GM21619 (cell line): ENCODE measurements around the gene FRAT1.

Experiments
- ATAC-seq: cut with Tn5 transposase; IDR thresholded peaks from one replicate; pipeline ENCODE4 v1.9.1; 2021; ENCODE audit not compliant: unreplicated experiment

The FRAT1 gene

GRCh38 chr10:97307866-97308780 is 10.9 kb upstream of the FRAT1 start:
- no peak for ATAC-seq

- ATAC-seq: no peak
Measured at GRCh38 chr10:97311111-97311626, 7.9 kb upstream of the FRAT1 start.

GRCh38 chr10:97312897-97313296 is 6.2 kb upstream of the FRAT1 start:
- ATAC-seq: no peak

- ATAC-seq: no peak
Measured at GRCh38 chr10:97314671-97315070, 4.4 kb upstream of the FRAT1 start.

DNA sequence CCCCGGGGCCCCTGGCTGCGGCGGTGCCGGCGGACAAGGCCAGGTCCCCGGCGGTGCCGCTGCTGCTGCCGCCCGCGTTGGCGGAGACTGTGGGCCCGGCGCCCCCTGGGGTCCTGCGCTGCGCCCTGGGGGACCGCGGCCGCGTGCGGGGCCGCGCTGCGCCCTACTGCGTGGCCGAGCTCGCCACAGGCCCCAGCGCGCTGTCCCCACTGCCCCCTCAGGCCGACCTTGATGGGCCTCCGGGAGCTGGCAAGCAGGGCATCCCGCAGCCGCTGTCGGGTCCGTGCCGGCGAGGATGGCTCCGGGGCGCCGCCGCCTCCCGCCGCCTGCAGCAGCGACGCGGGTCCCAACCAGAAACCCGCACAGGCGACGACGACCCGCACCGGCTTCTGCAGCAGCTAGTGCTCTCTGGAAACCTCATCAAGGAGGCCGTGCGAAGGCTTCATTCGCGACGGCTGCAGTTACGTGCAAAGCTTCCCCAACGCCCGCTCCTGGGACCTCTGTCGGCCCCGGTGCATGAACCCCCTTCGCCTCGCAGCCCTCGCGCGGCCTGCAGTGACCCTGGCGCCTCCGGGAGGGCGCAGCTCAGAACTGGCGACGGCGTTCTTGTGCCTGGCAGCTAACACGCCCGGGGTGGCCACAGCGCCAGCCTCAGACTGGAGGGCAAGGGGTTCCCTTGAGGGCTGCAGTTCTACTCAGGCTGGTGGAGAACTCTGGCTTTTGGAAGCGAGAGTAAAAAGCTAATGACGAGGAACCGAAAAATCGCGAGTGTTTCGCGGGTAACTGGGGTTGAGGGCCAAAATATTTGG is 804 bp downstream of the FRAT1 start:
- ATAC-seq: peak; percentile 35

DNA sequence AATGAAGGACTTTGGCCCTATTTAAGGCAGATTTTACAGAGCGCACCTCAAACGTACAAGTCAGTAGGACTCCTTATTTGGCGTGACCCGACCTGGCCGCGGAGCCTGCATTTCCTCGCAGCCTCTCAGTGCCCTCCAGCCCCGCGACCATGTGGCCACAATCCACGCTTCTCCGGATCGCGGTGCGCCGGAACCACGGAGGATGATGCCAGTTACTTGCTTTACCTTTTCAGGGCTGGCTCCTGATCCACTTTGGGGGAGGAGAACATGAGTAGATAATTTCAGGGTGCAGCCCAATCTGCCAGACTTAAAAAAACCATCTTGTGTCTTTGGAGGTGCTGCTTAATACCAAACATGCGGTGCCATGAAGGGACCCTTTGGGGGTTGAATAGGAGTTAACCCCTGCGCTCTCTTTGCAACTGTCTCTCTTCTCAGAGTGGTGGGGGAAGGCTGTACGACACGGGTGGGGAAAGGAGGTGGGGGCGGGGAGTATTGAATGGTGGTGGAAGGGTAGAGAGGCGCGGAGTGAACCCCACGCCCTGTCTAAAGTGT is 1.5 kb downstream of the FRAT1 start:
- no peak for ATAC-seq

- ATAC-seq: no peak
Measured at GRCh38 chr10:97321032-97321803, 2.1 kb downstream of the FRAT1 start.

- ATAC-seq: no peak
Measured at GRCh38 chr10:97321804-97322190, 2.7 kb downstream of the FRAT1 start.

DNA sequence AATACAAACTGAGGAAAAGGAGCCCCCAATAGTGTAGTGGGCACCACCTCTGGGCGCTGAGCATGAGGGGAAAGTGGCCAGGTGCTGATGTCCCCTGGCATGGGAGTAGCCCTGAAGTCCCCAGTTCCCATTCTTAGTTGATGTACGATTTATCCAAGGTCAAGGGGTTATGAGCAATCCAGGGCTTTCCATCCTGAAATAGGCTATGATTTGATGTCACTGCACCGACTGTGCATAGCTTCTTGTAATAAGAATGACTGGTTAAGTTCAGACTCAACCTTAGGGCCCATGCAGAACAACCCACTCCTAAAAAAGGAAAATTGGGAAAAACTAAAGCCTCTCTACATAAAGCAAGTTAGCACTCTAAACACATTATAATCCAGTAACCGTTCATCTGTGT is 4.4 kb downstream of the FRAT1 start:
- no peak for ATAC-seq

DNA sequence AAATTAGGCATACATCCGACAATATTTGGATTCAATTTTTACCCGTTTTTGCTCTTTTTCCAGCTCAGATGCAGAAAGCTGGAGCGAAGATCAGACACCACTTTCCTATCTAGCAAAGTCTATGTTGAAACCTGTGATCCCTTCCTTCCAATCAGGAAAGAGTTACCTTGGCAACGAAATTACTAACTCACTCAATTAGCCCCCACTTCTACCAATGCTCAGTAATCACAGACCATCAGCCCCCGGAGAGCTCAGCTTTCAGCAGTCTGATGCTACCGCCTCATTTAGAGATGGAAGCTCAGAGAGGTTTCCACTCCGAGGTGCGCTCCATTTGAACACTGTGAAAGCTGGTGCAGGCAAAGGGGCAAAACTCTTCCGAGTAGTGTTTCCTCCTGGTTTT is 6.7 kb downstream of the FRAT1 start:
- ATAC-seq: no peak

DNA sequence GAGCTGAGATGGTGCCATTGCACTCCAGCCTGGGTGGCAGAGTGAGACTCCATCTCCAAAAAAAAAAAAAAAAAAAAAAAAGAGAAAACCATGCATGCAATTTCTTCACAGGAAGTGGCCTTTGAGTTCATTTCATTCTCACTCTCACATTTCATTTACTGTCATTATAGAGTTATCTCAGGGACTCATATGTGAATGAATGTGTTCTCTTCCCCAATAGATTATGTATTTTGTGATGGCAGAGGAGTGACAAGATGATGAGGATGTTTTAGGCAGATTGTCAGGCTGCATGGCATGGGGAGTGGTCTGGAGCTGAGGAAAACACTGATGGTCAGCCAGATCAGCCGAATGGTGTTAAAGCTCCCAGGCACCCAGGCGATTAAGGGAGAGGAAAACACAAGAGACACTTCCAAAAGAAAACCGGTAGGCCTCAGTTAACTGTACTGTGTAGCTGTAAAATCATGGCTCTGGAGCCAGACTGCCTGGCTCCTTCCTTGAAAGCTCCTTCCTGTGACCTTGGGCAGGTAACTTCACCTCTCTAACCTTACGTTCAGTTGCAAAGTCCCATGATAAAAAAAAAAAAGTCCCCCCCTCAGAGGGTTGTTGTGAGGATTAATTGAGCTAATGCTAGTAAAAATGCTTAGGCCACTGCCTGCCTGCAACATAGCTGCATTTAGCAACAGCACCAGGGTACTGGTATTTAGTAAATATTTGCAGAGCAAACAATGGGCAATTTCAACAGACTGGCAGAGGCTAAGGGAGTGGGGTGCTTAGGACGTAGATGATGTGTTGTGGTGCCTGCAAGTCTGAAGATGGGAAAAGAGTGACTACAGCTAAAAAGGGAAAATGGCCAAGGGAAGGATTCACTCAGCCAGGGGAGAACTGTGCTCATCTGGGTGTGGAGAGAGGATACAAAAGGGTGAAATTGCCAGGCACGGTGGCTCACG is 8.6 kb downstream of the FRAT1 start:
- ATAC-seq: no peak

DNA sequence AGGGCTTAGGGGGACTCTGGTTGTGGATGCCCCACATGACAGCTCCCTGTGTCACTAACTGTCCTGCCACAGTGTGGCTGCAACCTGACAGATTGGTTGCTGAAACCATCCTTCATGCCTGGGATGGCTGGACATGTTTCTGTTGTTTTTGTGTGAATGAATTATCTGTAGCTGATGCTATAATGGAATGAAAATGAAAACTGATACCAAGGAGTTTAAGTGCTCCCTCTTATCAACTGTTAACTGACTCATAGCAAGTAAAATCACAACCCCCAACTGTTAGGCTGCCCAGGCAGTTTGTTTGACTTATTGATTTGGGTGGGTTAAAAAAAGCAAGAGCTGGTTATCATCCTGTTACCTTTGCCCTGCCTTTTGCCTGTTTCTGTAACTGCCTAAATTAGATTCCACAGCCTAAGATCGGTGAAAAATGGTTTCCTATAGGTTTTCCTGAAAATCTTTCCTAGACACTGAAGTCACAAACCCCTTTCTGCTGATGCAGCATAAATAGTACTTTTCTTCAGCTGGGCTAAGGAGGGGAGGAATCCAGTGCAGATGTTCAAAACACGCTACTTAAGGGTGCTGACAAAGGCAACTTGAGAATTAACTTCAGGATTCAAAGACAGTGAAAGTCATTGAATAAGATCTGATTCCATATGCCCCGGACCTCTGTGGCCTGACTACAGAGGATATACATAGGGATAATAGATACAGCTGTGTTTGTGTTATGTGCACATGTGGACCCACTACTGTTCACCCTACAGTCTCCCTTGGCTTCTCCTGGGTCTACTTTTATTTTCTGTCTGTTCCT is 9.8 kb downstream of the FRAT1 start:
- no peak for ATAC-seq

GRCh38 chr10:97329766-97330165 is 10.7 kb downstream of the FRAT1 start:
- ATAC-seq: no peak

- no peak for ATAC-seq
Measured at GRCh38 chr10:97331153-97331703, 12.2 kb downstream of the FRAT1 start.

- no peak for ATAC-seq
Measured at GRCh38 chr10:97332591-97333350, 13.7 kb downstream of the FRAT1 start.

DNA sequence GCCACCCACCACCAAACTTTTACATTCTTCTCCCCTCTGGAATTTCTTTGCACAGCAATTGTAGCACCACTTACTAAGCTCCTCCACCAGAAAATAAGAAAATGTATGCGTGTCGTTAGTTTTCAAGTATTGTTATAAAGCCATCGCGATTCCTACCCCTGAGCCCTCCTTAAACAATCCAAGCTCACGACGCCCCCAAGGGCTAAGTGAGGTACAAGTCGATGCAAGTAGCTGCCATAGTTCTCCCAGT is 14.2 kb downstream of the FRAT1 start:
- ATAC-seq: no peak

GRCh38 chr10:97333601-97334369 is 14.7 kb downstream of the FRAT1 start:
- peak; percentile 26 for ATAC-seq
